Activated CD4-positive, alpha-beta T cell treated with anti-CD3 and anti-CD28 coated beads, Interleukin-2, amount 50 U/mL, for 1 hour (primary cell): ENCODE data around the gene ABLIM3.
"Not testable (repeated sequence)": the region's sequence is repeated elsewhere in the genome, so short reads cannot be mapped to it uniquely, and the experiment has no call there.

Source experiments
- DNase-seq: peaks from one replicate; pipeline ENCODE4 v3.0.0-alpha.2; 2020

Gene ABLIM3

DNA sequence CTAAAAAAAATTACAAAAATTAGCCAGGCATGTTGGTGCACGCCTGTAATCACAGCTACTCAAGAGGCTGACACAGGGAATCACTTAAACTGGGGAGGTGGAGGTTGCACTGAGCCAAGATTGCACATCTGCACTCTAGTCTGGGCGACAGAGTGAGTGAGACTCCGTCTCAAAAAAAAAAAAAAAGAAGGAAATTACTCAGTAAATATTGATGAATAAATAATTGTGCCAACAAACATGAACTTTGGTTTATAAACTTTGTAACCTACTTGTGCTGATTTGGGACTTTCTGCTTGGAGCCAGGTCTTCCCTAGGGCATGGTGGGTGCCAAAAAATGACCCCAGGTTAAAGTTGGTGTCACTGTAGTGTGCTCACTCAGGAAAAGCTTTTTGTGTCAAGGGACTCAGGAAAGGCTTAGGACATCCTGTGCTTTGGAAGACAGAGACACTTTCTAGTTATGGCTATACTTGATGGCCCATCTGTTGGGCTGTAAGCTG is 19.0 kb downstream of the ABLIM3 start:
- no peak for DNase-seq

GRCh38 chr5:149161026-149161687 is 19.9 kb downstream of the ABLIM3 start:
- DNase-seq, result no peak

DNA sequence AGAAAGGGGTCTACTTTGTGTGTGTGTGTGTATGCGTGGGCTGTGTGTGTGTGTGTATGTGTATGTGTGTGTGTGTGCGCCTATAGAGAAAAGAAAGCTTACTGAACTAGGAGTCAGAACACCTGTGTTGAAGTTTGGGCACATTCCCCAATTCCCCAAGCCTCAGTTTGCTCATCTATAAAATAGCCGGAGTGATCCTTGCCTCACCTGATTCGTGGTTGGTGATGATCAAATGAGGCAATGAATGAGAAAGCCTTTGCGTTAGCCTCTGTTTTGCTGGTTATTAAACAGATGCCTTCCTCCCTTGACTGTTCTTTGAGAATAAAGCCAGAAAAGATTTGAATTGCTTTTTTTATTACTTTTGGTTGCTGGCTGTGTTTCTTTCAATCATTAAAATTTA is 20.6 kb downstream of the ABLIM3 start:
- no peak for DNase-seq

DNA sequence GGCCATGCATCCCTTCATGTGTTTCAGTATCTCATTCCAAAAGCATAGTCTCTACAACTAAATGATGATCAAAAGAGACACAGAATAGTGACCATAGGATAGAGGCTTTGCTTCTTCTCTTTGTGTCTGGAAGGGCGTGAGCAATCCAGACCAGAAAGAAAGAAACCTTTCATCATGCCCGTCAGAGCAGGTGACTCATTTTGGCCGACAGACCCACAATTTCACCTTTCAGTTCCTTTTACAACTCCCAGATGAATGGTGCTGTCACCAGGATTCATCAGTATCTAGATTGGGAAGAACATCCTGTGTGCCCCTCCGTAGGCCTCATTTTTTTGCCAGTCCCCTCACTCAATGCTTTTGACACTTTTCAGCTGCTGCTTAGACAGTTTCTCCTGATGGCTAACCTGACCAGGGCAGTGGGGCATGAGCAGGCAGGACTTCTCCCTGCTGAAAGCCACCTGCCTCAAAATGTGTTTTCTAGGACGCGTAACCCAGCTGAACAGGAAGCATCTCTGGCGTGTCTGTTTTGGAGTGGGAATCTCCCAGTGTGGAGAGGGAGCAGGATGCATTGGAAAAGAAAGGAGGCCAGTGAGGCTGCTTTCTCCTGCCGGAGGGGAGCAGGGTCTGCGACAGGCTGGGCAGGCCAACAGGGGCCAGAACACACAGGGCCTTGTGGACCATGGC is 21.2 kb downstream of the ABLIM3 start:
- no peak for DNase-seq

GRCh38 chr5:149164731-149165130 is 23.4 kb downstream of the ABLIM3 start:
- no peak for DNase-seq

GRCh38 chr5:149166128-149166527 is 24.8 kb downstream of the ABLIM3 start:
- DNase-seq, result no peak

GRCh38 chr5:149166591-149167100 is 25.4 kb downstream of the ABLIM3 start:
- DNase-seq, result no peak

DNA sequence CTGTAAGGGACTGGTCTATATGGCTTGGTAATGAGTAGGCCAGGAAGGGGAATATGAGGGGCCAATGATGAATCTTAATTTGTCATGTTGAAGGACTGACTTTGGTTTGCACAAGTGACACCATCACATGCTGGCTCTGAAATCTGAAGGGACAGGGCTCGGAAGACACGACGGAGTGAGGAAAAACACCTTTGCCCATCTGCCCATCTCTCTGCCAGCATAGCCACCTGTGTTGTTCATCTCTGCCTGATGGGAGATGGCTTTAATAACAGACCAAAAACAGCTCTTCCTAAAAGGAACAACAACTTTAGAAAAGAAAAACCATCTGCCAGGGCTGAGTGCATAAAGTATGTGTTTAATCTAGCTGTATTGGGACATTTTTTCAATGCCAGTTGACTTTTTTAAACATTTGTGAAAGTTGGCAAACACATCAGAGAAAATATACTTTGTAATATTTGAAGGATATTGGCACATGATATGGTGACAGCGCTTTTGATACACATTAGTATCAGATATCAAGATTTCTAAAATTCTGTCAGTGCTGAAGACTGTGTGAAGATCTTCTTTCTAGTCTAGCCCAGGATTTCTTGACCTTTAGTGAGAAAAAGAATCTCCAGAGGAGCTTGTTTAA is 27.1 kb downstream of the ABLIM3 start:
- DNase-seq, result no peak

DNA sequence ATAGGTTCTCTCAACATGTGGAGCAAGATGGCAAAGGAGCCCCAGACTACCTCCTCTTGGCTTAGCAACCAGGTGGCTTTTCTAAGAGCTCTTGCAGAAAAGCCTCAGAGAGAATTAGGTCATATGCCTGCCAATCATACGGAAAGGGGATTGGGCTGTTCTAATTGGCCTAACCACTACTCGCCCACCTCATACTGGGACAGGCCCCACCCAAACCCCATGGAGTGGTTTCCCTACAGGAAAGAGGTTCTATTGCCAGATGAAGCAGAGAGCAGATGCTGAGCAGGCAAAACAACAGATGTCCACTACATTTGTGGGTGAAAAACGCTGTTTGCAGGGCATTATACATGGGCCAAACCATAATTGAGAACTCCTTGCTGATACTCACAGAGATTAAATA is 29.0 kb downstream of the ABLIM3 start:
- no peak for DNase-seq

GRCh38 chr5:149172261-149172660 is 31.0 kb downstream of the ABLIM3 start:
- no peak for DNase-seq

DNA sequence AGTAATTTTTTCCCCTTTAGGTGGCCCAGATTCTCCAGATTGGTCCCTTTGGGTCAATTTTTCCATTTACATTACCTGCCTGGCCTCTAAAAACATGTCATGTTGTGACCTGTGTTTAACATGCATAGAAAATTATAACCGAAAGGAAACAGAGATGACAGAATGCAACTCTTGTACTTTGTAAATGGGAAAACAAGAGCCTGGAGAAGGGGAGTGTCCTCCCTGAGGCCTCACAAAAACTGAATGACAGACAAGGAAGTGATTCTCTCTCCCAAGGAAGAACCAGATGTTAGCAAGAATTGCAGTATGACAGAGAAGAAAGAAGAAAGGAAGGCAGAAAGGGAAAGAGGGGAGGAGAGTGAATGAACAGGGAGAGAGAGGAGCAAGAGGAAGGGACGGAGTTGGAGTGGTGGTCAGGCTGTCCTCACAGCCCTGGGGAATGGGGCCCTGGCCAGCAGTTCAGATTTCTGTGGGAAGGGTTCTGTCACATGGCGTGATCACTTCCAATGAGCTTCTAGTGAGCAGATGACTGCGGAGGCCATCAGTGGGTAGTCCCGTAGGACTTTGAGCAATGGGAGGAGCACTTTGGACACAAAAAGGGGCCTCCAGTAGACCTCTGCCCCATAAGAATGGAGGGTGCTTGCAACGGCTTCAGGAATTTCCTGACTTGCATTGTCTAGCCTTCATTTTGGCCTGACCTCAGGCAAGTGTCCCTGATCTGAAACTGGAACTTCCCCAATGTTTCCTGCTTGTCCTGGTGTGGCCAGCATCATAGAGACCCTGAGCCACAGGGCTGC is 31.6 kb downstream of the ABLIM3 start:
- DNase-seq, result no peak

DNA sequence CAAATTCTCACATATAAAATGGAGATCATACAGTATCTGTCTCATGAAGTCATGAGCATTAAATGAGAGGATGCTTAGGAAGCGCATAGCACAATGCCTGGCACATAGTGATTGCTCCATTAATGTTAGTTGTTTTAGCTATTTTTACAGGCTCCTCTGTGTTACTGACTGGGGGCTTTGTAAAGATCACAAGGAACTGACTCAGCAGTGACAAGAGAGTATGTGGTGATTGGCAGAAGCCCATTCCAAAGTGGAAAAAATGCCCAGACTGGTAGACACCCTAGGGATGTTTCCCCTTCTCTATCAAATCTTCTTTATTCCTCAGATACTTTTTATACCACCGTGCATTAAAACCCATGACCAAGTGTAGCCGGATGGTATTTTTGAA is 33.5 kb downstream of the ABLIM3 start:
- no peak for DNase-seq

DNA sequence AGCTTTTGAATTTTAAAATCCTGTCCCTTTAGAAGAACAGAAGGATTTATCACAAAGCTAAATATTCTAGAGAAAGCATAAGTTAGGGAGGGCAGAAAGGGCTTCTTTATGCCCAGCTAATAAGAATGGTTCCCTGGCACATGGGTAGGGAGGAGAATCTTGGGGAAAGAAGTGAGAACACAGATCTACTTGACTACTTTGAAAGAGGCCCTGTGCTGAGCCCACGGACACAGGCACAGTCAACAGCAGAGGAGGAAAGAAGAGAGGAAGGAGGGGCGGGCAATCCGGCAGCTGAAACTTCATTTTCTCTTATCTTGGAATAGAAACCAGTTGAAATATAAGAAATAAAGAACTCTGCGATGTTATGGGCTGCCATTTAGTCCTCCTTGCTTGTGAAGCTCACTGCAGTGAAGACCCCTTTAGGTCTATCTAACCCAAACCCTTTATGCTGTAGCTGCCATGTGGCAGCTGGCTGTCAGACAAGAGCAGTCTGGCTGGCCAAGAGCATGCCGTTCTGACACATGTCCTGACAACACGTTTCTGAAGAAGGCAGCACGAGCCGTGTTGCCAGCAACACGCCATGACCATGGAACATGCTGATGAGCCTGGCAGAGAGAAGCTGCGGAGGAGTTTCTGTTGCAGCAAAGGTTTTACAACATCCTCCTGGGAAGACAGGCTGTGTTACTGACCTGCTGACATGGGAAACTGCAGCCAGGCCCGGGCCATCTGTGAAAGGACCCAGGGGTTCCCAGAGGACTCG is 34.2 kb downstream of the ABLIM3 start:
- DNase-seq, result no peak

GRCh38 chr5:149177339-149177843 is 36.1 kb downstream of the ABLIM3 start:
- no peak for DNase-seq

DNA sequence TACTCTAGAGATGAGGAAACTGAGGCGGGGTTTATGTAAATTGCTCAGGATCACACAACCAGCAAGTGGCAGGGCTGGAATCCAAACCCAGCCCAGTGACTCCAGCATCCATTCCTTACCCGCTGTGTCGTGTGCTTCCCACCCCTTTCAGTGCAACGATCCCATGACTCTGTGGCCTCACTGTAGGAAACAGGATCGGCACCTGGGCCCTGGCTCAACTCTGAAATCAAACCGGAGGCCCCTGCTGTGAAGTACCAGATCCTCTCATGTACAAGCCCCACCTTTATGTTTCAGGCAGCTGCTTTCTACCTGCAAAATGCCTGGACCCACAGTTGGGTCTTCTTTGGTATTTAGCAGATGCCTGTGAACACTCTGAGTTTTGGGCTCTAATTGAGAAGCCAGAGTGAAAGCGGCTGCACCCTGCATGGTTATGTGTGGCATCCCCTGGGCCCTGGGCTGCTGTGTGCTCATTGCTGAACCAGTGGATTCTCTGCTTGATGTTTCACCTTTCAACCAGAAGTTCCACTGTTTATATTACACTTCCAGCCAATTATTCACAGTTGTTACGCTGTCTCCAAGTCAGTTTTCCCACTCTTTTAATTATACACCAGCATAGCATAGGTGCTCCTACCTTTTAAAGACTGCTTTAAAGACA is 36.7 kb downstream of the ABLIM3 start:
- DNase-seq, result no peak

DNA sequence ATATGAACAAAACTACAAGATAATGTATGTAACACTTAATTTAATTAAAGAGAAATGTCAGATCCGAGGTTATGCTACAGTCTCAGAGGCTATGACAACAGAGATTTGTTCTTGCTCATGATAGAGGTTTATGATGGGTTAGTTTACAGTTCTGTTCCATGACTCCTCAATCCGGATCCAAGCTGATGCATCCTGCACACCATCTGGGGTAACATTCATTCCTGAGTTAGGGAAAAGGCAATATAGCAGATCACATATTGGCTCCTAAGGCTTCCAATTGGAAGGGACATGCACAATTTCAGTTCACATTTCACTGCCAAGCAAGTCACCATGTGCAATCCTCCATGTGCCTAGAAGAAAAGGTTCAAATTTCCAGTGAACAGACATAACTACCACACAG is 40.4 kb downstream of the ABLIM3 start:
- DNase-seq, result no peak

DNA sequence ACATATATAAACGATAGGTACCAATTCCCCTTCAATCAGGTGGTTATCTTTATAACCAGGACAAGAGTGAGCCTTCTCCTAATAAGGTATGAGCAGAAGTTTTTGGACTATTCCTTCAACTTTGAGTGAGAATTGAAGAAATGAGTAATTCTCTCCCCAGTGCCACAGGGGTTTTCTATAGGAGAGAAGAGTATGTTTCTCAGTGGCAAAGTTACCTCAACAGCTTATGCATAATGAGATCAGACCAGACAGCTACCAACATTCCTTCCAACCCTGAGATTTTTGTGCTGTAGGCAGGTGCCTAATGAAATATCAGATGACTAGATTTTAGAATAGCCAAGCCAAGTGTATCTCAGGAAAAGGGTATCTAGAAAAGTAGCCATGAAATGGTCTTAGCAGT is 40.9 kb downstream of the ABLIM3 start:
- no peak for DNase-seq

- DNase-seq, result no peak
These were observed 43.8 kb downstream of the ABLIM3 start for GRCh38 chr5:149185067-149185466.

GRCh38 chr5:149186506-149186905 is 45.2 kb downstream of the ABLIM3 start:
- no peak for DNase-seq

DNA sequence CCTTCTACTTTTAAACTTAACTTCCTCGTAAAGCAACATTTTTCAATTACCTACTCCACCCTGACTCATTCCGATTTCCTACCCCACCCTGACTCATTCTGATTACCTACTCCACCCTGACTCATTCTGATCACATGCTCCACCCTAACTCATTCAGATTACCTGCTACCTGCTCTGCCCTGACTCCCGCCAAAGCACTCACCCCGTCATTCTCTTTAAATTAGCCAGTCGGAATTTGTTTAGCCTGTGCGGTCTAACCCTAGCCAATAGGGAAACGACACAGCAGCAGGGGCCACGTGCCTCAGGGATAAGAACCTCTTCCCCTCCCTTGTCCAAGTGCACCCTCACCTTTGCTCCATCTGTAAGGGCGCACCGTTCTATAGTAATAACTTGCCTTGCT is 46.3 kb downstream of the ABLIM3 start:
- not testable (repeated sequence) for DNase-seq

- no peak for DNase-seq
These were observed 47.1 kb downstream of the ABLIM3 start for GRCh38 chr5:149188383-149188782.
